Mucosa of stomach (tissue), 1 donor: Measurements from ENCODE around the gene GDPGP1.

ENCODE experiments used
- H3K27me3 ChIP-seq: one replicate; pipeline ENCODE4 v1.7.0; 2013; ENCODE audit warnings: mild to moderate bottlenecking, low read length; ENCODE audit not compliant: control insufficient read depth, insufficient read depth
- H3K36me3 ChIP-seq: one replicate; pipeline ENCODE4 v1.7.0; 2013; ENCODE audit warnings: low read length; ENCODE audit not compliant: control insufficient read depth, insufficient read depth
- H3K4me1 ChIP-seq: one replicate; pipeline ENCODE4 v1.7.0; 2013; ENCODE audit warnings: mild to moderate bottlenecking, low read length; ENCODE audit not compliant: control insufficient read depth, insufficient read depth
- H3K4me3 ChIP-seq: one replicate; pipeline ENCODE4 v1.7.0; 2013; ENCODE audit warnings: low read length
- H3K9ac ChIP-seq: one replicate; pipeline ENCODE4 v1.7.0; 2013; ENCODE audit warnings: mild to moderate bottlenecking, low read length, moderate library complexity
- H3K9me3 ChIP-seq: one replicate; pipeline ENCODE4 v1.7.0; 2013; ENCODE audit warnings: mild to moderate bottlenecking, low read length, moderate library complexity; ENCODE audit not compliant: control insufficient read depth
- donor health status: Pancreatic carcinoma.

The GDPGP1 gene

GRCh38 chr15:90221246-90221900 lies 12.6 kb upstream of the GDPGP1 start:
- H3K9ac ChIP-seq, result peak overlapping the region; percentile 47

GRCh38 chr15:90222547-90222946 lies 11.5 kb upstream of the GDPGP1 start:
- Histone ChIP-seq H3K9me3 (no peaks in the 10 kb centered on the region), H3K27me3 (no peaks in the 10 kb centered on the region), H3K4me1 (peaks cover 13% of the 10 kb centered on the region), H3K9ac (no peak overlapping the region), H3K4me3 (no peak overlapping the region), H3K36me3 (peaks cover 5% of the 10 kb centered on the region)

More at GRCh38 chr15:90221246-90221900, 12.6 kb upstream of the GDPGP1 start:
- no peaks in the 10 kb centered on the region for H3K9me3 ChIP-seq
- H3K4me3 ChIP-seq, result no peak overlapping the region
- peaks cover 5% of the 10 kb centered on the region for H3K36me3 ChIP-seq
- no peaks in the 10 kb centered on the region for H3K27me3 ChIP-seq
- peaks cover 13% of the 10 kb centered on the region for H3K4me1 ChIP-seq

- no peak overlapping the region for H3K9ac ChIP-seq
- H3K4me1 ChIP-seq, result peaks cover 13% of the 10 kb centered on the region
- H3K27me3 ChIP-seq, result no peaks in the 10 kb centered on the region
- no peak overlapping the region for H3K4me3 ChIP-seq
- peaks cover 6% of the 10 kb centered on the region for H3K36me3 ChIP-seq
- H3K9me3 ChIP-seq, result no peaks in the 10 kb centered on the region
Observed at GRCh38 chr15:90223441-90224165, 10.4 kb upstream of the GDPGP1 start.

- no peaks in the 10 kb centered on the region for H3K27me3 ChIP-seq
- peaks cover 13% of the 10 kb centered on the region for H3K36me3 ChIP-seq
- no peaks in the 10 kb centered on the region for H3K9me3 ChIP-seq
- no peak overlapping the region for H3K4me3 ChIP-seq
- H3K4me1 ChIP-seq, result peaks cover 15% of the 10 kb centered on the region
- H3K9ac ChIP-seq, result no peak overlapping the region
Observed at GRCh38 chr15:90225047-90225446, 9.0 kb upstream of the GDPGP1 start.

- Histone ChIP-seq H3K4me1 (peaks cover 19% of the 10 kb centered on the region), H3K4me3 (no peak overlapping the region), H3K27me3 (no peaks in the 10 kb centered on the region), H3K9ac (no peak overlapping the region), H3K36me3 (peaks cover 17% of the 10 kb centered on the region), H3K9me3 (no peaks in the 10 kb centered on the region)
Observed at GRCh38 chr15:90225504-90226234, 8.3 kb upstream of the GDPGP1 start.

- no peak overlapping the region for H3K4me3 ChIP-seq
- no peaks in the 10 kb centered on the region for H3K9me3 ChIP-seq
- peaks cover 30% of the 10 kb centered on the region for H3K4me1 ChIP-seq
- no peak overlapping the region for H3K9ac ChIP-seq
- H3K36me3 ChIP-seq, result peaks cover 25% of the 10 kb centered on the region
- H3K27me3 ChIP-seq, result no peaks in the 10 kb centered on the region
Observed at GRCh38 chr15:90227336-90227735, 6.7 kb upstream of the GDPGP1 start.

- H3K9ac ChIP-seq, result no peak overlapping the region
- H3K4me1 ChIP-seq, result peaks cover 37% of the 10 kb centered on the region
Observed at GRCh38 chr15:90227816-90228772, 5.9 kb upstream of the GDPGP1 start.

GRCh38 chr15:90228960-90229359 lies 5.0 kb upstream of the GDPGP1 start:
- Histone ChIP-seq H3K27me3 (no peaks in the 10 kb centered on the region), H3K4me1 (peaks cover 37% of the 10 kb centered on the region), H3K9me3 (no peaks in the 10 kb centered on the region), H3K36me3 (peaks cover 20% of the 10 kb centered on the region), H3K9ac (no peak overlapping the region), H3K4me3 (no peak overlapping the region)

More at GRCh38 chr15:90227816-90228772, 5.9 kb upstream of the GDPGP1 start:
- H3K9me3 ChIP-seq, result no peaks in the 10 kb centered on the region
- peaks cover 24% of the 10 kb centered on the region for H3K36me3 ChIP-seq
- H3K27me3 ChIP-seq, result no peaks in the 10 kb centered on the region
- H3K4me3 ChIP-seq, result no peak overlapping the region

GRCh38 chr15:90230071-90230494 lies 3.9 kb upstream of the GDPGP1 start:
- peaks cover 20% of the 10 kb centered on the region for H3K36me3 ChIP-seq
- H3K27me3 ChIP-seq, result no peaks in the 10 kb centered on the region
- H3K9me3 ChIP-seq, result no peaks in the 10 kb centered on the region
- no peak overlapping the region for H3K4me3 ChIP-seq
- peak overlapping the region; percentile 54 for H3K9ac ChIP-seq
- peaks cover 43% of the 10 kb centered on the region for H3K4me1 ChIP-seq

- Histone ChIP-seq H3K9ac (peak overlapping the region; percentile 54), H3K27me3 (no peaks in the 10 kb centered on the region), H3K9me3 (no peaks in the 10 kb centered on the region), H3K36me3 (peaks cover 20% of the 10 kb centered on the region), H3K4me3 (no peak overlapping the region), H3K4me1 (peaks cover 44% of the 10 kb centered on the region)
Observed at GRCh38 chr15:90230610-90231009, 3.4 kb upstream of the GDPGP1 start.
